GM18951 (cell line): ENCODE data around the gene ABCB11.
"Not testable (repeated sequence)": the region's sequence is repeated elsewhere in the genome, so short reads cannot be mapped to it uniquely, and the experiment has no call there.

Source experiments
- POLR2A ChIP-seq: IDR thresholded peaks from 4 replicates; pipeline ENCODE4 v1.6.1; 2011; ENCODE audit warnings: mild to moderate bottlenecking; ENCODE audit not compliant: insufficient read length, insufficient read depth; ENCODE audit errors: extremely low read depth
- in situ Hi-C: fragments of 300-500 bp; cut with MboI; formaldehyde crosslinking; loops from one replicate; pipeline ENCODE4 v1.12.0; 2022; ENCODE audit warnings: low sequenced_read_pairs, mixed read lengths, inconsistent platforms; ENCODE audit not compliant: unreplicated experiment

Gene ABCB11

DNA sequence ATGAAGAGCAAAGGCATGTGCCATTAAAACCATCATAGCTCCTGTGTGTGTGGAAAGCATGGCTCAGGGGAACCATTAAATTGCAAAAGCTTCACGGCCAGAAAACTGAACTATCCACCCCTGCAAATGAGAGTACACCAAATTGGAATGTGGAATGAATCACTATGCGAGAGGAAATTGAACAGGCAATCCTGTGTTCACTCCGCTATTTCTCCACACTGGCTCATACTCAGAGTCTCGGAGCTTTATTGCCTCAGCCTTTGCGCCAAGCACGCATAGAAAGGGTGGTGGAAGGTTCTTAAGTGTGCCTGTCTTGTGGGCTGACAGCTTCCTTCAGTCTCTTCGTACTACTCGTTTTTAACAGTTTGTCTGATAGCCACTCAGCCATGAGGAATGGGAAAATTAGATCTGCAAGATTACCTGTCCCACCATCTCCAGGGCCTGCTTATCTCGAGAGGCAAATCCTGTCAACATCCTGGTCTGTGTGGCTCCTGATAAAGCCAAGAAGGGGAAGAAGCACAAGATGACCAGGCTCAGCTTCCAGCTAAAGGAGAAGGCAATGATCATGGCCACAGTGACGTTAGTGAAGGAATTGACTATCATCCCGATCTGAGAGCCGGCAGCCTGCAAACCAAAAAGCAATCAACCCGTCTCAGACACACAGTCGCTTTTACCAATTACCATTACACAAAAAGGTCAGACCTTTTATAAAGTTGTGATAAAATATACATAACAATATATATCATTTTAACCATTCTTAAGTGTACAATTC lies 95.1 kb downstream of the ABCB11 start:
- in situ Hi-C loops, result no loop called here
- no peak for TF ChIP-seq POLR2A

DNA sequence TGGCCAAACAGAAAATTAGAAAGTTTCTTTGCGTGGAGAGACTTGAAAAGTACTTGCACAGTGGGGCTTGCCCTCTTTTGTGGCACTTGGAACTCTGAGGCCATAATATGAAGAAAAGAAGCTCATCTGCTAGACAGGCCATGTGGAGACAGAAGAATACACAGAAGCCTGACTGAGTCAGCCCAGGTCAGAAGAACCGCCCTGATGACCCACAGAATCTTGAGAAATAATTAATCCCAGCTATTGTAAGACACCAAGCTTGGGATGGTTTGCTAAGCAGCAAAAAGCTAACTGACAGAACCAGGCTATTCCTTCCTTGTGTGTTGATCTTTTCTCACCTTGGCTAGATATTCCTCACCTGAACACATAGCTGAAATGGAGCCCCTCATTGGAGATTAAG lies 96.3 kb downstream of the ABCB11 start:
- in situ Hi-C loops, result no loop called here
- no peak for TF ChIP-seq POLR2A

DNA sequence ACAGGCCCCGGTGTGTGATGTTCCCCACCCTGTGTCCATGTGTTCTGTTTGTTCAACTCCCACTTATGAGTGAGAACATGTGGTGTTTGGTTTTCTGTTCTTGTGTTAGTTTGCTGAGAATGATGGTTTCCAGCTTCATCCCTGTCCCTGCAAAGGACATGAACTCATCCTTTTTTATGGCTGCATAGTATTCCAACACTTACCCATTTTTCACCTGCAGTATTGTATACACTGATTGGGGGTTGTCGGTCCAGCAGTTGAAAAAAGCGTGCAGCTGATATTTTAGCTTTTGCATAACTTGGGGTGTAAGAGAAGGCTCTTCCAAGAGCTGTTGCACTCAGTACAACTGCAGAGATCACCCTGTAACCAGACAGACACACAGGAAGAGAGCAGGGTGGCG lies 99.0 kb downstream of the ABCB11 start:
- in situ Hi-C loops, result not testable (repeated sequence)

DNA sequence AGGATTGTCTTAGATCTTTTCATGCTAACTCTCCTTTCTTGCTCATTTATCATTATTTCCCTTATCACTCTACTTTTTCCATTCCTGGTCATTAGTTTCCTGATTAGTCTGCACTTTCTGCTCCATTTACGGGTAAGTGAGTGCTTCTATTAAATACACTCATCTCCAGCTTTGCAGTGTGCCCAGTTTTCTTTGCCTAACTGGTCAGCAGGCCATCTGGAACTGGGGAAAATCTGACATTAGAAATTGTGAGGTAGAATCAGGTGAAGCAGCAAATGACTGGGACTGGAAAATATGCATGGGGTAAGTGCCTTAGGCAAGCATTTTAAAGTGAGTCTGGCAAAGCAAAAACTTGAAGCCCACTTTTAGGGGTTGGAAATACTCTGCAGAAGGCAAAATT lies 100.9 kb downstream of the ABCB11 start:
- in situ Hi-C loops, result no loop called here

DNA sequence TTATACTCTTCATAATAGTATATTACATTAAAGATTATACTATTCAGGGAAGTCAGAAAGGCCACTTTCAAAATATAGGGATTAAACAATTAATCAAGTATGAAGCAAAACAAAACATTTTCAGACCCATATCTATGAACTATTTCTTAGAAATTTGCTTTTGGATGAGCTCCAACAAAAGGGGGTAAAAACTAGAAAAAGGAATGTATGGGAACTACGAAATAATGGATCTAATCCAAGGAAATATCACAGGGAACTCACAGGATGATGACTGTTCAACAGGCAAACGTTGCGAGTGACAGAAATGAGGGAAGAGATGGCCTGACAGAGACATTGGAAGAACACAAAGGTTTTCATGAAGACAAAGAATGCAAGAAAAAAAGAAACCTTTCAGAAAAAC lies 102.1 kb downstream of the ABCB11 start:
- in situ Hi-C loops, result no loop called here
- TF ChIP-seq POLR2A, result no peak

More for the DNA sequence above, 100.9 kb downstream of the ABCB11 start:
- TF ChIP-seq POLR2A, result no peak

DNA sequence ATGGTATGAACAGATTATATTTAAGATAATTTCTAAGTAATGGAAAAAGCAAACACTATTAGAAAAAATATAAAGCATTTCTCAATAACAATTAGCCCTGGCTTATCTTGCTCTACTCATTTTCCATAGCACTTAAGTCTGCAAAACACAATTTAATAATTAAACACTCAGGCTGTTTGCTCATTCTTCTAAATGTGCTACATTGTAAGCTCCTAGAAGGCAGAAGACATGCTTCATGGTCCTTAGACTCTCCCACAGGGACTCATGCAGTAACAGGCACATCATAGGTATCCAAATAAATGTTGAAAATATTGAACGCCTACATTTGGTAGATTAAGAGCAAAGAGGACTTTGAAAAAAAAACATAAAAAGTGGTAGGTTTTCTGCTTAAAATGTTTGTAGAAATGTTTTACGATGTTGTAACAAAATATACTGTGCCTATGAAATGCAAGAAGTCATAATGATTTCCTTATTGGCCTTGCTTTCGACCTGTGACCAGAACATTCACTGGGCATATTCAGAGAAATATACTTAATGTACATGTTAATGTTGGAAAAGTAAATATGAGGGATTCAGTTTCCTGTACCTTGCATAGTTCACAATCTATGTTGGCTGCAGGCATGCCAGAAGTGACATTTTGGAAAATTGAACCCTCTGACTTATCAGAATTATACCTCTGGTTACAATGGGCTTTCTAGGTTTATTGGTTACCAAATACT lies 102.9 kb downstream of the ABCB11 start:
- in situ Hi-C loops, result no loop called here
- no peak for TF ChIP-seq POLR2A

DNA sequence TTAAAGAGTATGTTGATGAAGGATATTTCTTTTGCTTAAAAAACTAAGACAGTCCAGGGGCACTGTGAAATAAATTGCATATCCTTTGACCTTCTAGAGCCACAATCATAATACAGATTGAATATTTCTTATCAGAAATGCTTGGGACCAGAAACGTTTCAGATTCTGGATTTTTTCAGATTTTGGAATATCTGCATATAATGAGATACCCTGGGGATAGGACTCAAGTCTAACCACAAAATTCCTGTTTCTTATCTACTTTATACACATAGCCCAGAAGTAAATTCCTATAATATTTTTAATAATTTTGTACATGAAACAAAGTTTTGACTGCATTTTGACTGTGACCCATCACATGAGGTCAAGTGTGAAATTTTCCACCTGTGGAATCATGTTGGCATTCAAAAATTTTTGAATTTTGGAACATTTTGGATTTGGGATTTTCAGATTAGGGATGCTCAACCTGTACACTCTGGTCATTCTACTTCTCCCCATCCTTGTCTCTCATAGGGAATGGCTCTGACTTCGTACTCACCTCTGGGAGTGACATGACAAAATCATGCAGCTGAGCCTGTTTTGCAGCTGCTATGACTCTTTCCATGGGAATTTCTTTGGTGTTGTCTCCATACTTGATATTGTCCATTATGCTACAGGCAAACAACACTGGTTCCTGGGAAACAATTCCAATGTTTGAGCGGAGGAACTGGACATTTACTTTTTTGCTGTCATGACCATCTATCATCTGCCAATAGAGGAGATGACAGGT lies 104.3 kb downstream of the ABCB11 start:
- in situ Hi-C loops, result no loop called here
- no peak for TF ChIP-seq POLR2A

DNA sequence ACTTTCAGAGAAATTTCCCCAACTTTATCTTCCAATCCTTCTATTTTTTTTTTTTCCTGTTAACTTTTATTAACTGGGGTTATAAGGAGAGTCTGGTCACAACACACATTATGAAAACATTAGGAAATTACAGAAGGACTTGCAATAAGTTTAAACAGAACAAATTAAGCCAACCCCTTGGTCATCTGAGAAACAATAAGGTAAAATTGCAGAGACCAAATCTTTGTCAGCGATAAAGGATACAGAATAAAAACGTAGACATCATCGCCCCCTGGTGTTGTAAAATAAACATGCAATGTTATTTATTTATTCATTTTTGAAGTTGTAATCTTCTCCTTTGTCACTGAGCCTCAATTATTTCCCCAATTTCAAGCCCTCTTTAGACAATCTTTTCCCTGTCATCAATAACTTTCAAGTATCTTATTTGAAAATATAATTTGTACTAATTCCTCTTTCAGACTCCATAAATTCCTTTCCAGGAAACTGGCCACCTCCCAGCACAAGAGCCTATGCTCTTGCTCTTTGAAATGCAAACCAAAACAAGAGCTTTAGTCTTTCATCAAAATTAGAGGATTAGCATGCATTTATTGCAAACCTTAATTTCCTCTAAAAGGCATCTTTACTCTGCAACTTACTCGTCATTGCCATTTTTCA lies 110.5 kb downstream of the ABCB11 start:
- in situ Hi-C loops, result no loop called here

DNA sequence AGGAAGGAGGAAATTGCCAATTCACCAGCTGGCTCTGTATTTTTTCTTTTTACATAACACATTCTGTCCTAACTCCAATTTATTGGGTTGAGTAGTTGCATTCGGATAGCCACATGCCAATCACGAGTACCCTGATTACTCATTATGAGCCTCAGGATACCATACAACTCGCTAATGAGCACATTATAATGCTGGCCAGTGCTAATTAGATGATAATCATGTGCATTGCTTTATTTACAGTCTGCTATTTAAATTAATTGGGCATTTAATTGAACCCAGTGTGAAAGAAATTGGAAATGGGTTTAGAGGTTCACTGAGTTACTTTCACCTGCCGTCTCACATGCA lies 114.8 kb downstream of the ABCB11 start:
- in situ Hi-C loops, result loop anchor here (10.0 kb wide), 1 partner anchor 572 kb away; no protein-coding TSS in a partner anchor
- no peak for TF ChIP-seq POLR2A

More for the DNA sequence above, 110.5 kb downstream of the ABCB11 start:
- no peak for TF ChIP-seq POLR2A

DNA sequence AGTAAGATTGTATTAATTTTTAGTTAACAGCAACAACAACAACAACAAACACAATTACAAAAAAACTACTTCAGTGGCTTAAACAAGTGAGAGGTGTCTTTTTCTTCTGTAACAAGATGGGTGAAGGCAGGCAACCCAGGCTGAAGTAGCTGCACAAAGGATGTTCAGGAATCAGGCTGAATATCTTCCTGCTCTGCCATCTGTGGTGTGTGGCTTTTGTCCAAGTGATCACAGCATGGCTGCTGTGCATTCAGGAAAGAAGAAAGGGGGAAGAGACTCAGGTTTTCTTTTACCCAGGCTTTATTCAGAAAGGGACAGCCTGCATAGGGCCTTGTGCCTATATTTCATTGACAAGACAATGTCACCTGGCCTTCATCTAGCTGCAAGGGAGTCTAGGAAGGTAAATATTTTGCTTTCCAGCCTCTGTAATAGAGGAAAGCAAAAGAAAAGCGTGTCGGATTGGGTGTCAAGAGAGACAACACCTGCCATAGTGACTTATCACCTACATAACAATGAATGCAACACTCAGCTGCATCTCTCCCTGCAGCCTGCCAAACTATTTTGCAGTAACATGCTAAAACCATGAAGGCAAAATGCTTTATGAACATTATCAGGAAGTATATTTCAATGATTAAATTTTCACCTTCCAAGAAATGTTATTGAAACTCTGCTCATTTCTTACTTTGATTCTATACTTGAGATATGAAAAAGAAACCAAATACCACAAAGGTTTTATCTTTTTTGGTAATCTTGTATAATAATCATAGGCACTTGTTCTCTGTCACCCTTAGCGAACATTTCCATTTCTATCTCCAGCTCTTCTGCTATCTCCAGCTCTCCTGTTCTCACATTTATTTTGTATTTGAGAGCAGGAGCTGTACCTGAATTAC lies 115.4 kb downstream of the ABCB11 start:
- no peak for TF ChIP-seq POLR2A
- in situ Hi-C loops, result loop anchor here (10.0 kb wide), 1 partner anchor 571 kb away; no protein-coding TSS in a partner anchor

DNA sequence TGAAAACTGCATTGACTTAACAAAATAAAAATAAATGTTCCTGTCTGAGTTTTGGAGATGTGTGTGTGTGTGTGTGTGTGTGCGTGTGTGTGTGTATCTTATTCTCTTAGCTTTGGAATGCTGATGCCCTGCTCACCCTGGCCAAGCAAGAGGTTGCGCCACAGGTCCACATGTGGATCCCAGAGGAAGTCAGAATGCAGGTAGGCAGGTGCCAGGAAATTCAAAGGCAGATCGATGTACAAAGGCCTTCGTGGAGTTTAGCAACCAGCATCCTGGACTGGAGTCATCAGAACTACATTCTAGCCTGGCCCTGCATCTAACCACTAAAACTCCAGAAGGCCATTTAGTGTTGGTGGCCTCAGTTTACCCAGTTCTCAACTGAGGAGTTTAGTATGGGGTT lies 117.6 kb downstream of the ABCB11 start:
- no peak for TF ChIP-seq POLR2A
- in situ Hi-C loops, result loop anchor here (10.0 kb wide), 1 partner anchor 569 kb away; no protein-coding TSS in a partner anchor

DNA sequence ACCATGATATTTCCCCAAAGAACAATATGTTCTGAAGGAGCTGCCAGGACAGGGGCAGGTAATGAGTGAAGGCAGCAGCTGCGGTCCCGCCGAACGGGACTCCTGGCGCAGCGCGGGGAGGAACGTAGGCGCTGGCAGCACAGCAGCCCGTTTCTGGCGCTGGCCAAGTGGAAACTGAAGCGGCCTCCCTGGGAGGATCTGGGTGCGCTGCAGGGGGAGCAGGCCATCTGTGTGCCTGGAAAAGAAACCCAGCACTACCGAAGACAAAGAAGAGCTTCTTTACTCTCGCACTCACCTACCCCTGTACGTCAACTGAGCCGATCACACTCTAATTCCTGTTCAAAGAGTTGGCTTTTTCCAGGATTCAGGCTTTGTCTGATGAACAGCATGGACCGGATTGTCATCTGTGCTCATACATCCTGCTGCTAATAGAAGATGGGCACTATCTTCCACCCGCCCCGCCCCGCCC lies 118.2 kb downstream of the ABCB11 start:
- in situ Hi-C loops, result loop anchor here (10.0 kb wide), 1 partner anchor 568 kb away; no protein-coding TSS in a partner anchor
- TF ChIP-seq POLR2A, result no peak

DNA sequence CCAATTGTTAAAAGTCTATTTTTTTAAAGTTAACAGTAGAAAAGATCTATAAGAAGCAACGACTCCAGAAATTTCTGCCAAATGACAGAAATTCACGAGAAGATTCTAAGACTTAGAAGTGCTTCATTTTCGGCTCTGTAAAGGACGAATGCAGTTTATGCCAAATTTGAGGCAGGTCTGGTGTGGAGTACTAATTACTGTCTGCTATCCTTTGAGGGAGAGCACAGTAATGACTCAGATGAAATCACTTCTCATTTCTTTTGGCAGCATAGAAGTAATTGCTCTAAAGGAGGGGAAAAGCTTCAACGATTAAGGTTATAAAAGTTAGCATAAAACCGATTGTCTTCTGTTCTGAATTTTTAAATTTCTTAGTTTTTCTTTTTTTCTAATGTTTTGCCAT lies 118.7 kb downstream of the ABCB11 start:
- no peak for TF ChIP-seq POLR2A
- in situ Hi-C loops, result loop anchor here (10.0 kb wide), 1 partner anchor 568 kb away; no protein-coding TSS in a partner anchor
